ENCODE data around the gene EP300.
"Not testable (repeated sequence)": the region's sequence is repeated elsewhere in the genome, so short reads cannot be mapped to it uniquely, and the experiment has no call there.

EP300 gene

DNA sequence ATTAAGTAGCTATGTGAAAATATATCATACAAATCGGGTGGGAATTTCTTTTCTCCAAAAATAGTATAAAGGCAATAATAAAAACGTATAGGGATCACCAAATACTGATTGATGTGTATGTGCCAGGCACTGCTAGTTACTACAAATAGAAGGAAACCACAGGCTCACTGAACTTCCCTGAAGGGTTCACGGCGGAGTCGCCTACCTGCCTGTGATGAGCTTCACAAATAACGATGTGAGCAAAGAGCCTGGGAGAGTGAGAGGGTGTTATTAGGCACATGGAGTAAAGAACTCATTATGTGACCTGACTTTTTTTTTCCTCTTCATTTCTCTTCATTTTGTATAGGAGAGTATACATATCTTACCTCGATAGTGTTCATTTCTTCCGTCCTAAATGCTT, 76.8 kb downstream of the EP300 start:
- DNase-seq, result no peak

DNA sequence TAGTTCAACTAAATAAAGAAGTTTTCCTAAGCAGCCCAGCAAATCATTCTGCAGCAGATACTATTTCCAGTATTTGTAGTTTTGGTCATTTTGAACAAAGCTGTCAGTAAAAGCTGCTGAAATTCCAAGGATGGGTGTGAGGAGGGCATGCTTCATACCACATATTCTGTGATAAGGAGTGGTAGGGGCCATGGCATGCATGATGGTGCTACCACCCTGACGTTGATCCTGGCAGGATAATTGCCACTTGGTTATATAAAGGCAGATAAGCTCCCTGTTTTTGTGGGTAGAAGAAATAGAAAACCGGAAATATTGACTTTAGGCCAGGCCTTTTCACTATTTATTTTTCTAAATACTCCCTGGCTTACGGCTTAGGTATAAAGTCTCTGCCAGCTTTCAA, 79.6 kb downstream of the EP300 start:
- DNase-seq, result no peak

DNA sequence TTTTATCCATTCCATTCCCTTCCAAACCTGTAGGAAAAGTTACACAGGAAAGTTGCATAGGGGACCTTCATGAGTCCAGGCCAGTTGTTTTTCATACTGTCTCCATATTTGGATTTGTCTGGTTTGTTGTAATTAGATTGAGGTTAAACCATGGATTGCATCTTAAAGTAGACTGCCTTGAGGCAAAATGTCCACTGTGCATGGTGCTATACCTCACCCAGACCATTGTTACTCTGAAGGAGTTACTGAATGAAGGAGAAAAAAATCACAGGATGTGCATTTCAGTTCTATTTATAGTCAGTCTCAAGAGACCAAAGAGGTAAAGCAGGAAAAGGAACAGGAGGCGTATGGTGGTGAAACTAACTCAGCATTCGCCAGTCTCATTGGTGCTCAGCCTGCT, 83.2 kb downstream of the EP300 start:
- no peak for DNase-seq

DNA sequence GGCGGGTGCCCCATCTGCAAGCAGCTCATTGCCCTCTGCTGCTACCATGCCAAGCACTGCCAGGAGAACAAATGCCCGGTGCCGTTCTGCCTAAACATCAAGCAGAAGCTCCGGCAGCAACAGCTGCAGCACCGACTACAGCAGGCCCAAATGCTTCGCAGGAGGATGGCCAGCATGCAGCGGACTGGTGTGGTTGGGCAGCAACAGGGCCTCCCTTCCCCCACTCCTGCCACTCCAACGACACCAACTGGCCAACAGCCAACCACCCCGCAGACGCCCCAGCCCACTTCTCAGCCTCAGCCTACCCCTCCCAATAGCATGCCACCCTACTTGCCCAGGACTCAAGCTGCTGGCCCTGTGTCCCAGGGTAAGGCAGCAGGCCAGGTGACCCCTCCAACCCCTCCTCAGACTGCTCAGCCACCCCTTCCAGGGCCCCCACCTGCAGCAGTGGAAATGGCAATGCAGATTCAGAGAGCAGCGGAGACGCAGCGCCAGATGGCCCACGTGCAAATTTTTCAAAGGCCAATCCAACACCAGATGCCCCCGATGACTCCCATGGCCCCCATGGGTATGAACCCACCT, 84.7 kb downstream of the EP300 start:
- DNase-seq, result no peak

DNA sequence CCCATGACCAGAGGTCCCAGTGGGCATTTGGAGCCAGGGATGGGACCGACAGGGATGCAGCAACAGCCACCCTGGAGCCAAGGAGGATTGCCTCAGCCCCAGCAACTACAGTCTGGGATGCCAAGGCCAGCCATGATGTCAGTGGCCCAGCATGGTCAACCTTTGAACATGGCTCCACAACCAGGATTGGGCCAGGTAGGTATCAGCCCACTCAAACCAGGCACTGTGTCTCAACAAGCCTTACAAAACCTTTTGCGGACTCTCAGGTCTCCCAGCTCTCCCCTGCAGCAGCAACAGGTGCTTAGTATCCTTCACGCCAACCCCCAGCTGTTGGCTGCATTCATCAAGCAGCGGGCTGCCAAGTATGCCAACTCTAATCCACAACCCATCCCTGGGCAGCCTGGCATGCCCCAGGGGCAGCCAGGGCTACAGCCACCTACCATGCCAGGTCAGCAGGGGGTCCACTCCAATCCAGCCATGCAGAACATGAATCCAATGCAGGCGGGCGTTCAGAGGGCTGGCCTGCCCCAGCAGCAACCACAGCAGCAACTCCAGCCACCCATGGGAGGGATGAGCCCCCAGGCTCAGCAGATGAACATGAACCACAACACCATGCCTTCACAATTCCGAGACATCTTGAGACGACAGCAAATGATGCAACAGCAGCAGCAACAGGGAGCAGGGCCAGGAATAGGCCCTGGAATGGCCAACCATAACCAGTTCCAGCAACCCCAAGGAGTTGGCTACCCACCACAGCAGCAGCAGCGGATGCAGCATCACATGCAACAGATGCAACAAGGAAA, 85.4 kb downstream of the EP300 start:
- DNase-seq, result no peak

DNA sequence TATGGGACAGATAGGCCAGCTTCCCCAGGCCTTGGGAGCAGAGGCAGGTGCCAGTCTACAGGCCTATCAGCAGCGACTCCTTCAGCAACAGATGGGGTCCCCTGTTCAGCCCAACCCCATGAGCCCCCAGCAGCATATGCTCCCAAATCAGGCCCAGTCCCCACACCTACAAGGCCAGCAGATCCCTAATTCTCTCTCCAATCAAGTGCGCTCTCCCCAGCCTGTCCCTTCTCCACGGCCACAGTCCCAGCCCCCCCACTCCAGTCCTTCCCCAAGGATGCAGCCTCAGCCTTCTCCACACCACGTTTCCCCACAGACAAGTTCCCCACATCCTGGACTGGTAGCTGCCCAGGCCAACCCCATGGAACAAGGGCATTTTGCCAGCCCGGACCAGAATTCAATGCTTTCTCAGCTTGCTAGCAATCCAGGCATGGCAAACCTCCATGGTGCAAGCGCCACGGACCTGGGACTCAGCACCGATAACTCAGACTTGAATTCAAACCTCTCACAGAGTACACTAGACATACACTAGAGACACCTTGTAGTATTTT, 86.1 kb downstream of the EP300 start:
- no peak for DNase-seq

DNA sequence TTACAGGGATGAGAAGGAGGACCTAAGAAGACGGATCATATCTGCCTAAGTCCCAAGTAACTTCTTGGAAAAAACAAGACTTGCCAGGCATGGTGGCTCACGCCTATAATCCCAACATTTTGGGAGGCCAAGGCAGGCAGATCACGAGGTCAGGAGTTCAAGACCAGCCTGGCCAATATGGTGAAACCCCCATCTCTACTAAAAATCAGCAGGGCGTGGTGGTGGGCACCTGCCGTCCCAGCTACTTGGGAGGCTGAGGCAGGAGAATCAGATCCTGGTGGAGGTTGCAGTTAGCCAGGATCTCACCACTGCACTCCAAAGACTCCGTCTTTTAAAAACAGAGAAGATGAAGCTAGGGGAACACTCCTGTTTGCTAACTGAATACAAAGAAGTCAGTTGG, 88.0 kb downstream of the EP300 start:
- not testable (repeated sequence) for DNase-seq

DNA sequence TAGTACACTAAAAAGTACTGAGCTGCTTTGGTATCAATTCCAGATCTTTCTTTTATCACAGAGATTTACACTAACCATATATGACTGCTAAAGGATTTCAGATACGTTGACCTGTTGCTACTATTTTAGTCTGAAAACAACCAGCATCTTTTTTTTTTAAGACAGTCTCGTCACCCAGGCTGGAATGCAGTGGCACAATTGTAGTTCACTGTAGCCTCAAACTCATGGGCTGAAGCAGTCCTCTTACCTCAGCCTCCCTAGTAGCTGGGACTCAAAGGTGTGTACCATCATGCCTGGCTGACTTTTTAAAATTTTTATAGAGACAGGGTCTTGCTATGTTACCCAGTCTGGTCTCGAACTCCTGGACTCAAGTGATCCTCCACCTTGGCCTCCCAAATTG, 88.5 kb downstream of the EP300 start:
- DNase-seq, result no peak

DNA sequence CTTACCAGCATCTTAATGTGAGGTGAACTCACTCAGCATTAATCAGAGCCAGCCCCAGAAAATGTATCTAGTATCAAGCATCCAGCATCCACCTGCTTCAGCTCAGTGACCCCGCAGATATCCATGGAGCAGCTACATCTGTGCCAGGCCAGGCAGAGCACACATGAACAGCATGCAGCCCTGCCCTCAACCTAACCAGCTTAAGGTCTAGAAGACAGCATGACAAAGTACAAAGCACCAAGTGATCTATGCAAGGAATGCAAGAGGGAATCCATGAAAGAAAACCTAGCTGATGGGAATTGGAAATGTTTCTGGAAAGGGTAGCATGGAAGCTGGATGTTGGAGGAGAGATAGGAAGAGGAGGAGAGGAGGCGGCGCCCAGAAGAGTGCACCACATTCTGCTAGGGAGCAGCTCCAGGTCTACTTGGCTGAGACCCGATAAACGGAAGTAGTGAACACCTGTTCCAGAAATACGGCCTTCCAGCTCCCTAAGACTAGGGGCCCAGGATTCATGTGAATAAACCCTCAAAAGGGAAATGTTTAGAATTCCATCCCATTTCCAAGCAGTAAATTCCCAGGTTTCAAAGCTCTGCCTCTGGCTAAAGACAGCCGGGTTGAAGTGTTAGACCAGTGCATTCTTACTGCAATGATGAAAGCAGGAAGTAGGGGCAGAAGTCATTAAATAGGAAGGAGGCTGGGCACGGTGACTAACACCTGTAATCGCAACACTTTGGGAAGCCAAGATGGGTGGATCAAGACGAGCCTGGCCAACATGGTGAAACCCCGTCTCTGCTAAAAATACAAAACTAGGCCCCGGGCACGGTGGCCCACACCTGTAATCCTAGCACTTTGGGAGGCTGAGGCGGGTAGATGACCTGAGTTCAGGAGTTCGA, 89.2 kb downstream of the EP300 start:
- DNase-seq, result no peak

DNA sequence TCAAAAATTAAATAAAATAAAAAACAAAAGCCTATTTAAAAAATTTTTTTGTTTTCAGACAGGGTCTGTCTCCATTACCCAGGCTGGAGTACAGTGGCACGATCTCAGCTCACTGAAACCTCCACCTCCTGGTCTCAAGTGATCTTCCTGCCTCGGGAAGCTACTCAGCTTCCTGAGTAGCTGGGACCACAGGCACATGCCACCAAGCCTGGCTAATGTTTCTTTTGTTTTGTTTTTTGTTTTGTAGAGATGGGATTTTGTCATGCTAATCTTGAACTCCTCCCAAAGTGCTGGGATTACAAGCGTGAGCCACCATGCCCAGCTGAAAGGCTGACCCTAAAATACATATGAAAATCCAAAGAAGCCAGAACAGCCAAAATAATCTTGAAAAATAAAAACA, 92.3 kb downstream of the EP300 start:
- DNase-seq, result no peak

DNA sequence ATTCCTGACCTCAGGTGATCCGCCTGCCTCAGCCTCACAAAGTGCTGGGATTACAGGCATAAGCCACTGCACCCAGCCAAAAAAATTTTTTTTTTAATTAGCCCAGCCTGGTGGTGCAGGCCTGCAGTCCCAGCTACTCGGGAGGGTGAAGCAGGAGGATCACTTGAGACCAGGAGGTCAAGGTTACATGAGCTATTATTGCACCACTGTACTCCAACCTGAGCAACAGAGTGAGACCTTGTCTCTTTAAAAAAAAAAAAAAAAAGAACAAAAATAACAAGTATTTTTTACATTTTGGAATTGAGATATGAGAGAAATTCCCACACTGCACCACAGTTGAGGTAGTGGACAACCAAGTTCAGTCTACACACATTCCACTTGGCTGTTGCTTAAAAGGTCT, 99.1 kb downstream of the EP300 start:
- DNase-seq, result no peak

DNA sequence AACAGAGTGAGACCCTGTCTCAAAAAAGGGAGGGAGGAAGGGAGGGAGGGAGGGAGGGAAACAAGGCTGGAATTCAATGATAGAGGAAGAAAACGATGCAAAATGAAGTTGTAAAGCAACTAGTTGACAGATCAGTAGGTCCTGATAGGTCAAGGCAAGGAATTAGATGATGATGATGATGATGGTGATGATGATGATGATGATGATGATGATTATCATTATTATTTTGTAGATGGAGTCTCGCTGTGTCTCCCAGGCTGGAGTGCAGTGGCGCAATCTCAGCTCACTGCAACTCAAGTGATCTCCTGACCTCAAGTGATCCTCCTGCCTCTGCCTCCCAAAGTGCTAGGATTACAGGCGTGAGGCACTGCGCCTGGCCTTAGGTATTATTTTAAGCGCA, 101.4 kb downstream of the EP300 start:
- DNase-seq, result no peak

DNA sequence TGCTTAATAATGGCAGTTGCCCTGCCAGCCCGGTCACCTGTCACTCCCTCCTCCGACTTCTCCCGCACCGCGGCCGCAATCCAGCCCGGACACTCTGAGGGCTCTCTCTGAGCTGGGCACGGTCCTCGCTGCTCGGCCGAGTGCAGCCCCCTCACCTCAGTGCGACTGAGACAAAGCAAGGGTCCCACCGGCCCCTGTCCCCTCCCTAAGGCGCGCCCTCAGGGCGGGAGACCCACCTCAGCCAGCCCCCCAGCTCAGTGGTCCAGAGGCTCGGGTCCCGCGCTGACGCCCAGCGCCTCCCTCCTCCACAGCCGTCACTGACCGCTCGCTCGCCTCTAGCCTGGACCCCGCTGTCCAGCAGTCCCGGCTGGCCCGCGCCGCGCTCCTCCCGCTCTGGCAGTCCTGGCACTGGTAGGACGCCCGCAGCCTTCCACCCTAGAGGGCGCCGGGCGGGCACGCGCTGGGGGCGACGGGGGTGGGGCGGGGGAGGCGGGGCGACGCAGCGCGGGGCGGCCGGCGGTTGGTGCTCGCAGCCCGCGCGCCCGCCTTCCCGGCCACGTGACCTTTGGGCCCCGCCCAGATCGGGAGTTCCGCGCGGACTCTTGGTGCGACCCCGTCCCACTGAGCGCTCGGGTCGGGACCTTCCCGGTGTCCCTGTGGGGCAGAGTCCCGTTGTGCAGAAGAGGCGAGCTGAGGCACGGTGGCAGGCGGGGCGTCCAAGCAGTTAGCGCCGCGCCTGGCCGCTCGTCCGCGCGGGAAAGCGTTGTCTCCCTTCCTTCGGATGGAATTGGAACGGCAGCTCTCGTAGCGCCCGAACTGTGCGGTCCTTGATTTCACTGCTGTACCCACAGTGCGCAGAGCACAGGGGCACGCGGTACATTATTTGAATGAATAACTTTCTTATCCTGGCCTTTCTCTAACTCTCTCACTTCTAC, 104.9 kb downstream of the EP300 start:
- peak; percentile 22 for DNase-seq

DNA sequence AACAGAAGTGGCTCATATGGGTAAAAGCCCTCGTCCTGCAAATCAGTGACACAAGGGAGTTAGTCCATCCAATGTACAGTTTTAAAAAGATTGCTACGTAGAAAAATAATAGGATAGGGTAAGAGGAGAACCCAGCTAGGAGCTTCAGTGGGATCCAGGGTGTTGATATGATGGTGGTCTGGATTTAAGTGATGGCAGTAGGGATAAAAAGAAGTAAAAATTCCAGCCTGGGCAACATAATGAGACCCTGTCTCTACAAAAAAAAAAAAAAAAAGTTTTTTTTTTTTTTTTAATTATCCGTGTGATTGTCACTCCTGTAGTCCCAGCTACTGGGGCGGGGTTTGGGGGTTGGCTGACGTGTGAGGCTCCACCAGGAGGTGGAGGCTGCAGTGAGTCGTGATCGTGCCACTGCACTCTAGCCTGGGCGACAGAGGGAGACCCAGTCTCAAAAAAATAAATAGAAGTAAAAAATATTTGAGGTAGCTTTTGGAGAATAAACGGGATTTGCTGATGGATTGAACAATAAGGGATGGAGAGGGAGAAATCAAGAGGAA, 105.7 kb downstream of the EP300 start:
- DNase-seq, result no peak

DNA sequence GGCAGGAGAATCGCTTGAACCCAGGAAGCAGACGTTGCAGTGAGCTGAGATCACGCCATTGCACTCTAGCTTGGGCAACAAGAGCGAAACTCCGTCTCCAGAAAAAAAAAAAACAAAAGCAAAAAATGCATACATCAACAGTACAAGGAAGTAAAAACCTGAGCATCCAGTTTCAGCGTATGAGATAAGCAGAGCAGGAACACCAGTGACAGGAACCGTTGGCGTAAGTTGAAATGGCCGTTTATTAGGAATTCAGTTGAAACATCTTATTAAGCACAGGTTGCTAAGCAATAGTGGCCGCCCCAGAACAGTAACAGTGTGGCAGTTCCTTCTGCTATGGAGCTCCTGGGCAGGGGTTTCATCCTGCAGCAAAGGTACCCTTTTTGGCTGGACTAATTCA, 108.7 kb downstream of the EP300 start:
- DNase-seq, result no peak

DNA sequence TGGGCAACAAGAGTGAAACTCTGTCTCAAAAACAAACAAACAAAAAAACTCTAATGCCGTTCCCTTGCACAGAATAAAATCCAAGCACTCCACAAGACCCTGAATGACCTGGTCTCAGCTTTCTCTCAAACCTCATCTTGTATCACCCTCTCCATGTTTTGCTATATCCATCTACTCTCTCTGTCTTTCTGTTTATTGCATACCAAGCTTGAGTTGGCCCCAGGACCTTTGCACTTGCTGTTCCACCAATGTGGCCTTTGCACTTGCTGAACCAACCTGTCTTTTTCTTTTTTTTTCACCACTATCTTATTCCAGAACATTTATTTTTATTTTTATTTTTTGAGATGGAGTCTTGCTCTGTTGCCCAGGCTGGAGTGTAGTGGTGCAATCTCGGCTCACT, 110.7 kb downstream of the EP300 start:
- DNase-seq, result no peak

DNA sequence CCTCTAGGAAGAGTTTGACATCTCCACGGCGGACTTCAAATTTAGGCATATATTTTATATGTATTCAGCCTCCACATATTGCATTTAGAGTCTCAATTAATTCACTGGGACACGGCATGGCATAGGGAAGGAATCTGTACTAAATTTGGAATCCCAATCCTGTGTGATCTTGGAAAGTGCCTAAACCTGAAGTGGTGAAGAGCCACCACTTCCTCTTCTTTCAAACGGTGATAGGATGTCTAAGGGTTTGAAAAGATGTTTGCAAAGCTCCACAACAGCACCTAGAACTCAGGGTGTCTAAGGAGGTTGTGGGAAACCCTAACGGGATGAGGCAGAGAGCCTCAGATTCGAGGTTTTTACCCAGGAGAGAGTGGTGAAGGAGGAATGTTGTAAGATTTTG, 111.7 kb downstream of the EP300 start:
- DNase-seq, result no peak

DNA sequence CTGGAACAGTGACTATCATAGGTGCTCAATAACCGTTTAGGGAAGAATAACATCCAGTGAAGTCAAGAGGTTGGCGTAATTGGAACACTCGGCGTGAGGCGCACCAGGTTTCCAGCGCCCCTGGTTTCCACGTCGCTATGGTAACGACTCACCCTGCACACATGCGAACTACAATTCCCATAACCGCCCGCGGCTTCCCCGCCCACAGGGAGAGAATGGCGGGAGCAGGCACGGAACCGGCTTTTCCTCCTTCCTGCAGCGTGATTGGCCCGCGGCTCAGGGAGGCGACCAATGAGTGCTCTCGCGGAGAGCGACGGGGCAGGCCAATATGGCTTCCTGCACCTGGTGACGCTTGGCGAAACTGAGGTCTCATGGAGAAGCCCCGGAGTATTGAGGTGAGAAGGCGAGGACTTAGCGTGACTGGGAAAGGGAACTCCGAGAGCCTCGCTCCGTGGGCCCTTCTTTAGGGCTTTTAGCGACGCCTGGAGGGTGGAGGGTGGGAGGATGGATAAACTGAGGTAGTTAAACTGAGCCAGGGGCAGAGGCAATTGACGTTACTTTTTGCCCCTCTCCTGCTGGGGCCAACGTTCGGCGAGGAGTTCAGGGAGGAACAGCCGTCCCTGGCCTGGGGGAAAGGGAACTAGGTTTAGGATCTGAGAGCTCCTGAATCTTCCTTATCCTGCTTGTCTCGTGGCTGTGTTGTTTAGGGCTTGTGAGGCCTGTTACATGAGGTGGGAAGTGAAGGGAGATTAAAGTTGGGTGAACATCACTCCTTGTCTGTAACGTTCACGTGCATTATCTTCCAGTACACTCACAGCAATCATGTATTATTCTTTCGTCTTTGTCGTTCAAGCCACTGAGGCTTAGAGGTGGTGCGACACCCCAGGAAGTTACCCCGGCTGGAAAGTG, 112.9 kb downstream of the EP300 start, which contains the start of gene L3MBTL2:
L3MBTL2 (plus strand) TSS at position 321 of the 909 bp plus-strand sequence; CDS start at position 372, 51 bp downstream.
- DNase-seq, result peak; percentile 88

DNA sequence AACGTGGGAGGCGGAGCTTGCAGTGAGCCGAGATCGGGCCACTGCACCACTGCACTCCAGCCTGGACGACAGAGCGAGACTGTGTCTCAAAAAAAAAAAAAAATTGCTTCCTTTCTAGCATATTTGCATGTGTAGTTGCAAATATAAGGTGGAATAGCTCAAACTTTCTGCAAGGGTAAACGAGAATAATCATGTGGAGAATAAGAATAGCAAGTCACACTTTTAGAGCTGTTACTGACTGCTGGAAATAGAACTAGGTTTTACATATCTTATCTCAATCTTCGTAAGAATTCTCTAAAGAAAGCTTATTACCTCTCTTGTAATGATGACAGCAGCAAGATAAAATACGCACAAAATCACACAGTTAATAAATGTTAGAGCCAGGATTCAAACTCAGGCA, 114.3 kb downstream of the EP300 start:
- DNase-seq, result no peak

DNA sequence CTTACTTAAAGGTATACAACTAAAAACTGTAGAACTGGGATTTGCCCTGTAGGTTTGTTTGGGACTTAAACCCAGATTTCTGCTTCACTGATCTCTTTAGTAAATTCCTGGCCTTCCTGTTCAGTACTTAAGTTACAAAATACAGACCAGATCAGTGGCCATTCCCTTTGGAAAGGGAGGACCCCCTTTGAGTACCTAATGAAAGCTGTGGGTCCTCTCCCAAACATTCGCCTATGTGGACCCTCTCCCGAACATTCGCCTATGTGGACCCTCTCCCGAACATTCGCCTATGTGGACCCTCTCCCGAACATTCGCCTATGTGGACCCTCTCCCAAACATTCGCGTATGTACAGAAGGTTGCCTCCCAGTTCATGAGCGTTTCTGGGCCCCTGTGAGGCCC, 123.0 kb downstream of the EP300 start:
- no peak for DNase-seq

DNA sequence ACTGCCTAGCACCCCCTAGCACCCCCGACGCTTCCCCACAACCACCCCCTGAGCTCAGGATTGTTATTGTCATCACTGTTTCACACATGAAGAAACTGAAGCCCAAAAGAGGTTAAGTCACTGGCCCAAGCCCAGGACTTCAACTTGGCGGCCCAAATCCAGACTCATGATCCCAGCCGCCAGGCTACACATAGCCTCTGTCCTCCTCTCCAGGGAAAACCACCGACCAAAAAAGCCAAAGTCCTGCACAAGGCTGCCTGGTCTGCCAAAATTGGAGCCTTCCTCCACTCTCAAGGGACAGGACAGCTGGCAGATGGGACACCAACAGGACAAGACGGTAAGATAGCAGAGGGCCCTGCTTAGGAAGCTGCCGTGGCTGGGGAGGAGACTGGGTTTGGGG, 123.5 kb downstream of the EP300 start:
- DNase-seq, result no peak
